PC-3 (cell line): ENCODE results near the gene NTM. TPM values are rescaled to one million over a fixed set of nuclear protein-coding genes. Genes with fewer than 3 reads are reported as not detected.

Source experiments
- ATAC-seq: fragments of 200-7000 bp; cut with Tn5 transposase; 2 replicates; pipeline ENCODE4 v1.9.1; 2020; ENCODE audit warnings: mild to moderate bottlenecking, moderate library complexity
- BruUV-seq: library from RNA; stranded (reverse); fragments of 400-500 nt; replicated peaks from 2 replicates; lab custom pipeline; 2021; lab: Mats Ljungman, UMichigan
- CTCF ChIA-PET: fragments of 300-600 bp; sonication (Branson Sonifier 250); formaldehyde crosslinking; loops from one replicate; lab custom pipeline; 2022; ENCODE audit warnings: antibody characterized with exemption; lab: Charles Lee
- POLR2A ChIA-PET: fragments of 300-600 bp; sonication (Branson Sonifier 250); formaldehyde crosslinking; loops from one replicate; lab custom pipeline; 2022; ENCODE audit warnings: antibody characterized with exemption; ENCODE audit not compliant: unreplicated experiment; lab: Charles Lee
- DNase-seq: peaks from one replicate; pipeline ENCODE4 v3.0.0-alpha.2; 2015
- H2AFZ ChIP-seq: fragments of 300-600 bp; sonication (generic); 2 replicates; pipeline ENCODE4 v1.6.0; 2016; ENCODE audit warnings: antibody characterized with exemption, low read length
- H3F3A ChIP-seq: fragments of 300-600 bp; sonication (generic); one replicate; pipeline ENCODE4 v1.6.0; 2017; ENCODE audit warnings: antibody characterized with exemption, low read length, control low read depth, mild to moderate bottlenecking; ENCODE audit not compliant: unreplicated experiment
- H3K27ac ChIP-seq: fragments of 300-600 bp; sonication (generic); 2 replicates; pipeline ENCODE4 v1.5.1; 2016; ENCODE audit warnings: mild to moderate bottlenecking, low read length
- H3K27me3 ChIP-seq: fragments of 300-600 bp; sonication (generic); 2 replicates; pipeline ENCODE4 v1.6.1; 2016; ENCODE audit warnings: low read length, mixed read lengths
- H3K36me3 ChIP-seq: fragments of 300-600 bp; sonication (generic); 2 replicates; pipeline ENCODE4 v1.6.1; 2016; ENCODE audit warnings: low read depth, mixed run types, low read length, mixed read lengths
- H3K4me1 ChIP-seq: fragments of 300-600 bp; sonication (generic); 2 replicates; pipeline ENCODE4 v1.5.1; 2016; ENCODE audit warnings: low read length; ENCODE audit not compliant: insufficient read depth
- H3K4me2 ChIP-seq: fragments of 300-600 bp; sonication (generic); 2 replicates; pipeline ENCODE4 v1.6.0; 2016; ENCODE audit warnings: low read length
- H3K4me3 ChIP-seq: fragments of 300-600 bp; sonication (generic); 2 replicates; pipeline ENCODE4 v1.5.1; 2016; ENCODE audit warnings: mild to moderate bottlenecking, low read length, mixed read lengths
- H3K79me2 ChIP-seq: fragments of 300-600 bp; sonication (generic); 2 replicates; pipeline ENCODE4 v1.6.1; 2017; ENCODE audit warnings: low read length, mixed read lengths
- H3K9ac ChIP-seq: fragments of 300-600 bp; sonication (generic); 2 replicates; pipeline ENCODE4 v1.6.0; 2016; ENCODE audit warnings: mild to moderate bottlenecking, low read length
- H3K9me2 ChIP-seq: fragments of 300-600 bp; sonication (generic); replicated peaks from 2 replicates; pipeline ENCODE4 v1.6.1; 2016; ENCODE audit warnings: mixed run types, low read length, mixed read lengths
- H3K9me3 ChIP-seq: fragments of 300-600 bp; sonication (generic); 2 replicates; pipeline ENCODE4 v1.6.1; 2016; ENCODE audit warnings: low read length, mixed read lengths
- H4K20me1 ChIP-seq: fragments of 300-600 bp; sonication (generic); 2 replicates; pipeline ENCODE4 v1.6.1; 2016; ENCODE audit warnings: low read length, mixed read lengths
- EZH2 ChIP-seq: fragments of 300-600 bp; sonication (generic); IDR thresholded peaks from one replicate; pipeline ENCODE4 v1.6.1; 2017; ENCODE audit warnings: antibody characterized with exemption, mild to moderate bottlenecking, low read length; ENCODE audit not compliant: unreplicated experiment
- EZH2phosphoT487 ChIP-seq: fragments of 300-600 bp; sonication (generic); IDR thresholded peaks from 2 replicates; pipeline ENCODE4 v1.6.1; 2018; ENCODE audit warnings: mild to moderate bottlenecking, antibody characterized with exemption, low read length, borderline replicate concordance
- intact Hi-C: fragments of 100-400 bp; cut with micrococcal nuclease; formaldehyde crosslinking; loops from 2 replicates; pipeline ENCODE4 v1.9.0; 2023
- total RNA-seq: library from RNA; depleted of rRNA; stranded (reverse); fragments of >200 nt; gene quantifications from 2 replicates; pipeline ENCODE4 v1.2.3, GENCODE V29; 2014
- TF ChIP-seq, protein P1 (sequence below): fragments of 300-600 bp; sonication (generic); conservative IDR thresholded peaks from 2 replicates; pipeline ENCODE4 v1.5.1; 2017; ENCODE audit warnings: antibody characterized with exemption, low read depth, mild to moderate bottlenecking, low read length

The NTM gene
- total RNA-seq, 1 experiment from 2014 or later, result not detected

DNA sequence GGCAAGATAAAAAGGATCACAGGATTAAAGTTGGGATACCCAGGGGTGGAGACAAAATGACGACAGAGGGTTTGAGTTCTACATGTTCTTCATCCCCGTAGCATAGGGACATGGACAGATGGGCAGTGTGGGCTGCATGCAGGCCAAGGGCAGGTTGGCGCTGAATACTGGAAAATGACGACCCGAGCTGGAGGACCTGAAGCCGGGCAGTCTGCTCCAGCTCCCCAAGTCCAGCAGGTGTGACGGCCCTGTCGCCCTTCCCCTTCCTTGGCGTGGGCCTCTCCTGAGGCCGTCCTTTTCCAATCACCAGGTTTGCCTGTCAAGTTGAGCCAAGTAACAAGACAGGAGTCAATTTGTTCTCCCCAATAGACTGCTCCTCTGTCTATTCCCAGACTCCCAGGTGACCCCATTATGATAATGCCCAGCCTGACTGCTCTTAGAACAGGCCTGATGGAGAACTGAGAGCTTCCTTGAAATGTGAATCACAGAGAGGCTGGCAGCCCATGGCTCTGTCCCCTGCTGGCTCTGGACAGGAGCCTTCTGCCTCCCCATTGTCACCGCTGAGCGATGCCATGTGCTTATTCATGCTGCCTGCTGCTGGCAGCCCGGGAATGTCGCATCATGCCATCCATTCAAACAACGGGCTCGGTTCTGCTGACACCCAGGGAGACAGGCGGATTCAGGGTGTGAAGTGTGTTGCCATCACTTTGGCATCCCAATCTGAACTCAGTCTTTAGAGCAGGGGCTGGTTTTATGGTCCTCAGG is 392.1 kb downstream of the NTM start:
- H3F3A ChIP-seq, result no peaks in the 10 kb centered on the region
- no TSS peak for BruUV-seq
- H3K79me2 ChIP-seq, result no peaks in the 10 kb centered on the region
- H3K27ac ChIP-seq, result no peak overlapping the region
- H3K36me3 ChIP-seq, result no peaks in the 10 kb centered on the region
- no peak overlapping the region for H3K9ac ChIP-seq
- H3K9me3 ChIP-seq, result peaks cover 3% of the 10 kb centered on the region; the same call in 1 of the 2 replicates
- no peaks in the 10 kb centered on the region for H3K9me2 ChIP-seq
- H3K4me3 ChIP-seq, result no peak overlapping the region
- H3K27me3 ChIP-seq, result peaks cover 51% of the 10 kb centered on the region
- no peaks in the 10 kb centered on the region for H3K4me1 ChIP-seq
- ATAC-seq (no peak), DNase-seq (no peak)
- TF ChIP-seq EZH2 (no peak), EZH2phosphoT487 (no peak)
- TF ChIP-seq, protein P1, sequence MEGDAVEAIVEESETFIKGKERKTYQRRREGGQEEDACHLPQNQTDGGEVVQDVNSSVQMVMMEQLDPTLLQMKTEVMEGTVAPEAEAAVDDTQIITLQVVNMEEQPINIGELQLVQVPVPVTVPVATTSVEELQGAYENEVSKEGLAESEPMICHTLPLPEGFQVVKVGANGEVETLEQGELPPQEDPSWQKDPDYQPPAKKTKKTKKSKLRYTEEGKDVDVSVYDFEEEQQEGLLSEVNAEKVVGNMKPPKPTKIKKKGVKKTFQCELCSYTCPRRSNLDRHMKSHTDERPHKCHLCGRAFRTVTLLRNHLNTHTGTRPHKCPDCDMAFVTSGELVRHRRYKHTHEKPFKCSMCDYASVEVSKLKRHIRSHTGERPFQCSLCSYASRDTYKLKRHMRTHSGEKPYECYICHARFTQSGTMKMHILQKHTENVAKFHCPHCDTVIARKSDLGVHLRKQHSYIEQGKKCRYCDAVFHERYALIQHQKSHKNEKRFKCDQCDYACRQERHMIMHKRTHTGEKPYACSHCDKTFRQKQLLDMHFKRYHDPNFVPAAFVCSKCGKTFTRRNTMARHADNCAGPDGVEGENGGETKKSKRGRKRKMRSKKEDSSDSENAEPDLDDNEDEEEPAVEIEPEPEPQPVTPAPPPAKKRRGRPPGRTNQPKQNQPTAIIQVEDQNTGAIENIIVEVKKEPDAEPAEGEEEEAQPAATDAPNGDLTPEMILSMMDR, result no peak
- no peaks in the 10 kb centered on the region for H4K20me1 ChIP-seq
- no peak overlapping the region for H2AFZ ChIP-seq
- no peak overlapping the region for H3K4me2 ChIP-seq
- intact Hi-C loops, result no loop called here
- CTCF ChIA-PET, result no interaction called here
- POLR2A ChIA-PET, result no interaction called here

GRCh38 chr11:131763193-131763890 is 392.9 kb downstream of the NTM start:
- H3K27ac ChIP-seq, result no peak overlapping the region
- peaks cover 3% of the 10 kb centered on the region; the same call in 1 of the 2 replicates for H3K9me3 ChIP-seq
- no peaks in the 10 kb centered on the region for H3F3A ChIP-seq
- ChIA-PET CTCF (no interaction called here), POLR2A (no interaction called here)
- H2AFZ ChIP-seq, result no peak overlapping the region
- no peaks in the 10 kb centered on the region for H3K4me1 ChIP-seq
- H3K4me3 ChIP-seq, result no peak overlapping the region
- intact Hi-C loops, result no loop called here
- no peak overlapping the region for H3K9ac ChIP-seq
- H3K36me3 ChIP-seq, result no peaks in the 10 kb centered on the region
- TF ChIP-seq, protein P1, result no peak
- TF ChIP-seq EZH2 (no peak), EZH2phosphoT487 (no peak)
- no peak for DNase-seq
- no peaks in the 10 kb centered on the region for H3K9me2 ChIP-seq
- no TSS peak for BruUV-seq
- no peaks in the 10 kb centered on the region for H4K20me1 ChIP-seq
- no peaks in the 10 kb centered on the region for H3K79me2 ChIP-seq
- no peak overlapping the region for H3K4me2 ChIP-seq
- no peak for ATAC-seq
- peaks cover 53% of the 10 kb centered on the region for H3K27me3 ChIP-seq

DNA sequence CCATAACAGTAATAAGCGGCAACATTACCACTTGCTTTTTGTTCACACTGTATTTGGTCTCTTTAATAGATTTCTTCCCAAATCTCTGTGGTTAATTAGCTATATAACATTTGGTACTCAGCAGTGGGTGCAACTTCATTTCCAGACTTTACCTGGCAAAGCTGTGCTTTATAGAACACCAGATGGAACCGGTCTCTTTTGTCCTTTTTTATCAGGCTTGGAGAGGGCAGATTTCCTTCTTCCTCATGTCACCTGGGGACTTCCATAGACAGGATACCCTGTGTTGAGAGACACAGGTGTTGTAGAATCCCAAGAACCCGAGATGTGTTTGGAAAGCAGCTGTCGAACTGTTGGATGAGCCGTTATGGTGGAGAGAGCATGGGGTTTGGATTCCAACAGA is 393.7 kb downstream of the NTM start:
- Histone ChIP-seq H4K20me1 (no peaks in the 10 kb centered on the region), H3F3A (no peaks in the 10 kb centered on the region), H2AFZ (no peak overlapping the region), H3K4me2 (no peak overlapping the region), H3K79me2 (no peaks in the 10 kb centered on the region), H3K4me1 (no peaks in the 10 kb centered on the region), H3K27me3 (peaks cover 52% of the 10 kb centered on the region), H3K9me3 (no peaks in the 10 kb centered on the region), H3K9me2 (no peaks in the 10 kb centered on the region), H3K27ac (no peak overlapping the region), H3K36me3 (no peaks in the 10 kb centered on the region), H3K9ac (no peak overlapping the region), H3K4me3 (no peak overlapping the region)
- TF ChIP-seq EZH2phosphoT487, result no peak
- TF ChIP-seq EZH2, result no peak
- TF ChIP-seq, protein P1, result no peak
- no peak for DNase-seq
- ATAC-seq, result no peak
- BruUV-seq, result no TSS peak
- CTCF ChIA-PET, result no interaction called here
- POLR2A ChIA-PET, result no interaction called here
- intact Hi-C loops, result no loop called here
